GM19351 (cell line): ENCODE results near the gene EIF2B4.
"Not testable (repeated sequence)": the region's sequence is repeated elsewhere in the genome, so short reads cannot be mapped to it uniquely, and the experiment has no call there.

ENCODE experiments used
- ATAC-seq: cut with Tn5 transposase; IDR thresholded peaks from one replicate; pipeline ENCODE4 v1.9.1; 2021; ENCODE audit warnings: mild to moderate bottlenecking, moderate library complexity; ENCODE audit not compliant: unreplicated experiment

The EIF2B4 gene

DNA sequence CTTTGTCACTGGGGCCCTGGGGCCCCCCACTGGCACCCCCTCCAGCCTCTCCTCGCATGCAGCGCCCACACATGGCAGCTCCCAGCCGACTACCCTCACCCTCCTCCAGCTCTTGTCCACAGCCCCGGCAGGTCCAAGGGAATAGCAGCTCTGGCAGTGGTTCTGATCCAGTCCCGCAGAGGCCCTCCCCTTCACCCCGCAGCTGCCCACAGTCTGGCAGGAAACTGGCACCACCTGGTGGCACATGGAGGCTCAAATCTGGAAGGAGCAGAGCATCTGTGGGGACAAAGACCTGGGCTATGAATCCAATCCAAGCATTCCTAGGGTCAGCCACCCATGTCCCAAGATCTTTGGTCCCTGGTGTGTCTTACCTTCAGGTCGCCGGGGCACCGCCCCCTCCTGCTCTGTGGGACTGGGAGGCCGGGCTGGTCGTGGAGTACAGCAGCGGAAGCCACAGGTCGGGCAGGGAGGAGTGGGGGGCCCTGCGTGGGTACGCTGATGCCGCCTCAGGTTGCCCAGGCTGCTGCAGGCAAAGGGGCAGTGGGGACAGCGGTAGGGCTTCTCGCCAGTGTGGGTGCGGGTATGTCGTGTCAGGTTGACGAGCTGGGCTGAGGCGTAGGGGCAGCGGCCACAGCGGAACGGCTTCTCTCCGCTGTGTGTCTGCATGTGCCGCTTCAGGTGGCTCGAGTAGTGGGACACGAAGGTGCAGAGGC, 8.1 kb upstream of the EIF2B4 start:
- ATAC-seq = no peak

DNA sequence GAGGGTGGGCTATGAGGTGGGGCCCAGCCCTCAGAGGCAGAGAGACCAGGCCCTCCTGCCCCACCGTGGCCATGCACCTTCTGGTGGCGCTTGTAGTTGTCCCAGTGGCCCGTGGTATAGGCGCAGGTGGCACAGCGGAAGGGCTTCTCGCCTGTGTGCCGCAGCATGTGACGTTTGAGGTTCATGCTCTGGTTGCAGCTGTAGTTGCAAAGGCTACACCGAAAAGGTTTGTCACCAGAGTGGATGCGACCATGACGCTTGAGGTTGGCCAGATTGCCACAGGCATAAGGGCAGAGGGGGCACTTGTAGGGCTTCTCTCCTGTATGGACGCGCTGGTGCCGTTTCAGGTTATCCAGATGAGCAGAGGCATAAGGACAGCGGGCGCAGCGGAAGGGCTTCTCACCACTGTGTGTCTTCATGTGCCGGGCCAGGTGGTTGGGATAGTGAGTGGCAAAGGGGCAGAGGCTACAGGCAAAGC, 7.5 kb upstream of the EIF2B4 start:
- ATAC-seq = no peak

DNA sequence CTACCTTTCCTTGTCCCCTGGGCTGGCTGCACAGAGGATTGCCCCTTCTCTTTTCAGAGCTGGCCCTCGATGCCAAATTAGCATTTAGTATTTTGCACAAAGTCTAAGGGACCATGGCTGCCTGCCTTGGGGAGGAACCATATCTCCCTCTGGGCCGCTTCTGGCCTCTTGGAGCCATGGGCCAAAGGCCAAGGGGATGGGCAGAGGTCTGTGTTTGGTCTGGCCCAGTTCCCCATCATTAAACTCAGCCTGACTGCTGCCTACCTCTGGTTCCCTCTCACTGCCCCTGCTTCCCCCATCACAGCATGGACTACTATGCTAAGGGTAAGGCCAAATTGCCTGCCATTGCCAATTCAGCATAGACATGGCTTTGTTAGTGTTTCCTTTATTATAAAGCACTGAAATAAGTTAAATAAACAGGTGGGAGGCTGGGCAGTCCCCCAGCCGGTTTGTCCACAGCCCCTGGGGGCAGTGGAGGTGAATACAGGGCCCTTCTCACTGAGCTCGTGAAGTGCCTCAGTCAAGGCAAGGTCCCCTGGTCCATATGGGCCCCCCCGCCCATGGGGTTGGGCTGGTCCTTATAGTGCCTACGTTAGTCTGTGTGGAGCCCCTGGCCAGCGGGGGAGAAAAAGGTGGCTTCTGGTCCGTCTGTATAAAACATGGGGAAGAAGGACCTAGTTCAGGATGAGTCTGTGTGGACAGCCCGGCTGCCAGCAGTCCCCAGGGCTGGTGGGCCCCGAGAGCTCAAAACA, 6.9 kb upstream of the EIF2B4 start:
- ATAC-seq = no peak

DNA sequence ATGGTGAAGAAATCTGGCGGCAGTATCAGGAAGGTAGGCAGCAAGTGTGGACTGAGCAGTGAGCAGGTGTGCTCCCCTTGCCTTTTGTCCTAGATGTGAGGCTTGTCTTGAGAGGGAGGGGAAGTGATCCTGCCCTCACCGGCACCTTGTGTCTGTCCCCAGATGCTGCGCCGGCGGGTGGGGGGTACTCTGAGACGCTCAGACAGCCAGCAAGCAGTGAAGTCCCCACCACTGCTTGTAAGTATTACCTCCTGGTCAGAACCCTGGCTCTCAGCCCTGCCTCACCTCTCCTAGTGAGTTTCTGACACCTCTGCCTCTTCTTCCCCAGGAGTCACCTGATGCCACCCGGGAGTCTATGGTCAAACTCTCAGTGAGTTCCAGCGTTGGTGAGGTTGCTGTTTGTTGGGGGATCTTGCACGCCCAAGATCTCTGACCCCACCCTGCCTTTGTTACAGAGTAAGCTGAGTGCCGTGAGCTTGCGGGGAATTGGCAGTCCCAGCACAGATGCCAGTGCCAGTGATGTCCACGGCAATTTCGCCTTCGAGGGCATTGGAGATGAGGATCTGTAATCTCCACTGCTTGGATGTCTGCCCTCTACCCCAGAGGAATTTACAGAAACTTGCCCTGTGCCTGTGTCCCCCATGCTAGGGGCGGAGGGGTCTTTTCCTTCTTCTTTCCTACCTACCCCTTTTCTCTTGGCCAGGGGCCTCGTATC, 6.2 kb upstream of the EIF2B4 start:
- ATAC-seq = no peak

DNA sequence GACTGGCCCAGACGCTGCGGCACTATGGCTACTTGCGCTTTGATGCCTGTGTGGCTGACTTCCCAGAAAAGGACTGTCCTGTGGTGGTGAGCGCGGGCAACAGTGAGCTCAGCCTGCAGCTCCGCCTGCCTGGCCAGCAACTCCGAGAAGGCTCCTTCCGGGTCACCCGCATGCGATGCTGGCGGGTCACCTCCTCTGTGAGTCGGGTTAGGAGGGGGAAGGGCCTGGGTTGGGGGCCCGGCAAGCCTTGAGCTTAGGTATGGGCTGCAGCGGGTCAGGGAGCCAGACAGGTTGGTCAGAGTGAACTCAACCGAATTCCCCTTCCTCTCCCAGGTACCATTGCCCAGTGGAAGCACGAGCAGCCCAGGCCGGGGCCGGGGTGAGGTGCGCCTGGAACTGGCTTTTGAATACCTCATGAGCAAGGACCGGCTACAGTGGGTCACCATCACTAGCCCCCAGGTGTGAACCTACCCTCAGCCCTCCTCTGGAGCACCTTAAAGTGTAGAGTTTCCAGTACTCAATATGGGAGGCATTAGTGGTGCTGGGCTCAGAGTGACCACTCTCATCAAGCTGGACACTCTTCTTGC, 5.5 kb upstream of the EIF2B4 start:
- no peak for ATAC-seq

DNA sequence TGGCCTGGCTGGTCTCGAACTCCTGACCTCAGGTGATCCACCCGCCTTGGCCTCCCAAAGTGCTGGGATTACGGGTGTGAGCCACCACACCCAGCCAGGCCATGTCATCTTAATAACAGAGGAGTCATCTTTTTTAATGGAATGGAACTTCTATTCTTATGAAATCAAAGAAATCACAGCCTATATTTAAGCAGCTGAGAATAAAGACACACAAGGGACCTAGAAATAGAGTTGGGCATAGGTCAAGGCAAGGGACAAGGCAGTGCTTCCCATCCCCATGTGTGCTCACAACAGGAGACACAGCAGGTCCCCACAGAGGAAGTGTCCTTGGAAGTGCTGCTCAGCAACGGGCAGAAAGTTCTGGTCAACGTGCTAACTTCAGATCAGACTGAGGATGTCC, 3.4 kb upstream of the EIF2B4 start:
- no peak for ATAC-seq

DNA sequence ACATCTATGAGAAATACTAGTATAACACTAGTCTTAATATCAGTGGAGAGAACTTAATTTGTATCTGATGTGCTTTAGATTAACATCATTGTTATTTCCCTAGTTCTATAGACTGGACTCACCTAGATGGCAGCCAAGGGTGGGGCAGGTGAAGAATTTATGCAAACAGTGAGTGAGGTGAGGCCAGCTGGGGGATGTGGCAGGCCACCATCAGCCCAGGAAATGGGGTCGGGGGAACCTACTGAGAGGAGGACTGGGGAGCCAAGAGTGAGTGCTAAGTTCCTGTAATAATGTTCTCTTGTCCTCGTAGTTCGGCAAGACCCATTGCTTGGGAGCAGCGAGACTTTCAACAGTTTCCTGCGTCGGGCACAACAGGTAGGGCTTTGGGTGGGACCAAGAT, 2.8 kb upstream of the EIF2B4 start:
- ATAC-seq = no peak

DNA sequence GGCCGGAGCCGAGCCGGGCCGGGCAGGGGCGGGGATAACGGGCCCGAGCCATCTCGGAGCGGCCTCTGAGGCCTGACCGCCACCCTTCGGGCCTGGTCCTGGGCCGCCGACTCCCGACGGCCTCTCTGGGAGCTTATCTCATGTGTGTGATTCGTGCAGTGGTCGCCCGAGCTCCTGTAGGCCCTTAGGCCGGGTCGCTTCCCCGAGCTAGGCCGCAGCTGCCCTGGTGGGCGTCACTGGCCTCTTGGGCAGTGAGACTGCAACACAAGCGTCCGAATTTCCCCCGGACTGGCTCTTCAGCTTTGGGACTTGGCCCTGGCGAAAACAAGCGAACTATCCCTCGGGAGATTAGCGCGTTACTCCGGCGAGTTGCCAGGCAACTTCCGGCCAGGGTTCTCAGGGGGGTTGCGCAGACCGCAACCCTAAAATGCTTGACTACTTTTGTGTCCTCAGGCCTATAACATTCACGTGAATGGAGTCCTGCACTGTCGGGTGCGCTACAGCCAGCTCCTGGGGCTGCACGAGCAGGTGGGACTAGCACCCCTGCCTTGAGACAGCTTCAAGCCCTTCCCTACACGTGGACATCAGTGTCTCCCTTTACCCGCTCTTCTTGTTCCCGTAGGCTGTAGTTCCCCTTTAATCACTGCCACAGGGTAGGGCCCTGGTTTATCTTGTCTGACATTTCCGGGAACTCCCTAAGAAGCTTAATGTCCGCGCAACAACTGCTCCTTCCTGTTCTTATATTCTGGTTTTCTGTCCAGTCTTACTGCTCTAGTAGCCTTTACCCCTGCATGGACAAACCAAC, 880 bp upstream of the EIF2B4 start:
- peak; percentile 20 for ATAC-seq

DNA sequence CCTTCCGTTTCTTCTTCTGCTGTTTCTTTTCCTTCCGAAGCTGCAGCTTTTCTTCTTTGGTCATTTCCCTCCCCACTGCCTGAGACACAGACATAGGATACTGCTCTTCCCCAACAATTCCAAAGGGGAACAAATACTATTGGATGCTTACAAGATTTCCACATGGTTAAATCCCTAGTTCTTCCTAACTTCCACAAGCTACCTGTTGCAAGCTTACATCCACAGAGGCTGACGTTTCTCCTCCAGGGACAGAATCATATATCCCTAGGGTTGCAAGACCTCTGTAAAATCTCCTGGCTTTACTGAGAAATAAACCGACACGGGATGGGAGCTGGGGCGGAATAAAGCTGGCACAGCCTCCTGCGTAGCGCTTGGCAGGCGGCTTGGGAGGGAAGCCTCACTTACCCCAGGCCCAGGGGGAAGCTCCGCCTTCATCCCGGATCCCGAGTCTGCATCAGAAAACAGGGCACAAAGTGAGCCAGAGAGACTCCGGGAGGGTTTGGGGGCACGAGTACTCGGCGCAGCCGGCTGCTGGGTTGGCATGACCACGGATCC, 590 bp downstream of the EIF2B4 start:
- ATAC-seq = no peak

DNA sequence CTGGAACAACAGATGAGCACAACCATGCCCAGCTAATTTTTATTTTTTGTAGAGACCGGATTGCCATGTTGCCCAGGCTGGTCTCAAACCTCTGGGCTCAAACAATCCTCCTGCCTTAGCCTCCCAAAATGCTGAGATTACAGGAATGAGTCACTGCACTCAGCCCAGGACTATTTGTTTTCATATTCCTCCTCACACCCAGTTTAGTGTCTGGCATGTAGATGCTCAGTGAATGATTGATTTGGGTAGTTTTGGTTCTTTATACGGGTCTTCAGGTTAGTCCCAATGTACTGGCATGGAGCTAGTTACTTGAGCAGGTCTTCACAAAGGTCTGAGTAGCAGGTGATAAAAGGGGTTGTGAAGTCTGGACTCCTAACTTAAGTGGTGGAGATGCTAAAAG, 6.2 kb downstream of the EIF2B4 start:
- ATAC-seq = no peak

DNA sequence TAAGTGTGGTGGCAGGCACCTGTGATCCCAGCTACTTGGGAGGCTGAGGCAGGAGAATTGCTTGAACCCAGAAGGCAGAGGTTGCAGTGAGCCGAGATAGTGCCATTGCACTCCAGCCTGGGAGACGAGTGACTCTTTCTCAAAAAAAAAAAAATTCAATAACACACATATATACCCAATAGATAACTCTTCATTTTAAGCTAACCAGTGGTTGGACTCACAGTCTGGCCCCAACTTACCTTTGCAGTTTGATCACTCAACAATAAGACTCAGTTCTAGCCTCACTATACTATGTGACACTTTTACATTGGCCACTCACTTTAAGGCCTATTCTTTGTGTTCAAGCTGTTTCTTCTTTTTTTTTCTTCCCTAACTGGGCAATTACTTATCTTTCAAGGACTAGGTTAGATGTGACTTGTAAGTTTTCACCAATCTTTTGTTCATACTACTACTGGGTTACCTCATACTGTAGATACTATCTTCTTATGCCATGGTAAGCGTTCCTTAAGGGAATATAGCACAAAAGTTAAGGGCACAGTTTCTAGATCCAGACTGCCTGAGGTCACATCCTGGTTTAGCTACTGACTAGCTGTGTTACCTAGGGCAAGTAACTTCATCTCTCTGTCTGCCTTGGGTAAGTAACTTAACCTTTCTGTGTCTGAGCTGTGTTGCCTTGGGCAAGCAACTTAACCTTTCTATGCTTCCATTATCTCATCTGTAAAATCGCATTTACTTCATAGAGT, 7.3 kb downstream of the EIF2B4 start:
- ATAC-seq = no peak

DNA sequence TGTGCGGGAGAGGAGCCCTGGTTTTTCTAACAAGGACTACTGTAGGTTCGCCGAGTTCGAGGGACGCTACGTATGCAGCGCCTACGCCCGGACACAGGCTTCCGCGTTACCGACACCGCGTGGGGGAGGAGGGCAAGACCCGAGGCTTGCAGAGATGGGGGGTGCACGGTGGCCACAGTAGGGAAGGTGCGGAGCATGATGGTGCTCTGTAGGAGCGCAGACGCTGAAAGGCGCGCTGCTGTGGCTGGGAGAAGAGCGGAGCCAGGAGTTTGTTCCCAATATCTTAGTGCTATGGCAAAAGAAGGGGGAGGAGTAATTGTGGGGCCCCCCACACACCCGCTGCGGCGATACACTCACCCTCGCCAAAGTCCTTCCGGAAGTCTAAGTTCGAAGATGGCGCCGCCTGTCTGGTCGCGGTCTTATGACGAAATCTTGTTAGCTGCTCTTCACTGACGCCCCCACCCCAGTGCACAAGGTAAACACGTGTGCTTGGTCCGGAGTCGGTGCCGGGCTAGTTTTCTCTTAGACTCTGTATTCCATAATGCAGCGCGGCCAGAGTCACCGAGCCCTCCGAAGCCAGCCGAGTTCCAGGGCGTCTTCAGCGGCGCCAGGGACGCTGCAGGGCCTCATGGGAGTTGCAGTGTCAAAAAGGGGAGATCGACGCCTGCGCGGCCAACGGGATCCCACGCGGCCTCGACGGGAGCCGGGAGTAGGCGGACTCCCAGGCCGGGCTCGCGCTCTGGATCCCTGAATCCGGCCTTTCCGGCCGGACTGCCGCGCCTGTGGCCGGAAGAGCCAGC, 13.6 kb downstream of the EIF2B4 start, which contains the start of gene GTF3C2:
GTF3C2 (minus strand) TSS at position 383 of the 800 bp plus-strand sequence. CDS start 13,210 bp downstream, outside the sequence.
- peak; percentile 83 for ATAC-seq

DNA sequence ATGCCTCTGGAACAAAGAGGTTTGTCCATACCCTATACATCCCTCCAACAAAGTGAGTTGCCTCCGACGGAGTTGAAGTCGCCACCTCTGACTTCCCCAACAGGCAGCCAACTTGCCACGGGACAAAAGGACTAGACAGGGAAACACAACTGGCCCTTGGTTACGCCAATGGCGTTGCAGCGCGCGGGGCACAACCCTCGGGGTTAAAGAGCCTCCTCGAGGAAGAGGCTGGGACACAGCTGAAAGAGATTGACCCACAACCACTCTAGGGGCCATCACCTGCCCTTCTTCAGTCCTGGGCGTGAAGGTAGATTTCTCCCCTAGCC, 14.1 kb downstream of the EIF2B4 start:
- peak; percentile 31 for ATAC-seq

DNA sequence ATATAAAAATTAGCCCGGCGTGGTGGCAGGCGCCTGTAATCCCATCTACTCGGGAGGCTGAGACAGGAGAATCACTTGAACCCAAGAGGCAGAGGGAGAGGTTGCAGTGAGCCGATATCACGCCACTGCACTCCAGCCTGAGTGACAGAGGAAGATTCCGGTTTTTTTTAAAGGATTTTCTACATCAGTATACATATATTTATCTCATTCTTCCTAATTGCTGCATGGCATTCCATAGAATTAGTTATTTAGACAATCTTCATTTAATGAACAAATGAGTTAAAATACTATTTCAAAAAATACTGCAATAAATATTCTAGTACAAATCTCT, 15.6 kb downstream of the EIF2B4 start:
- no peak for ATAC-seq

DNA sequence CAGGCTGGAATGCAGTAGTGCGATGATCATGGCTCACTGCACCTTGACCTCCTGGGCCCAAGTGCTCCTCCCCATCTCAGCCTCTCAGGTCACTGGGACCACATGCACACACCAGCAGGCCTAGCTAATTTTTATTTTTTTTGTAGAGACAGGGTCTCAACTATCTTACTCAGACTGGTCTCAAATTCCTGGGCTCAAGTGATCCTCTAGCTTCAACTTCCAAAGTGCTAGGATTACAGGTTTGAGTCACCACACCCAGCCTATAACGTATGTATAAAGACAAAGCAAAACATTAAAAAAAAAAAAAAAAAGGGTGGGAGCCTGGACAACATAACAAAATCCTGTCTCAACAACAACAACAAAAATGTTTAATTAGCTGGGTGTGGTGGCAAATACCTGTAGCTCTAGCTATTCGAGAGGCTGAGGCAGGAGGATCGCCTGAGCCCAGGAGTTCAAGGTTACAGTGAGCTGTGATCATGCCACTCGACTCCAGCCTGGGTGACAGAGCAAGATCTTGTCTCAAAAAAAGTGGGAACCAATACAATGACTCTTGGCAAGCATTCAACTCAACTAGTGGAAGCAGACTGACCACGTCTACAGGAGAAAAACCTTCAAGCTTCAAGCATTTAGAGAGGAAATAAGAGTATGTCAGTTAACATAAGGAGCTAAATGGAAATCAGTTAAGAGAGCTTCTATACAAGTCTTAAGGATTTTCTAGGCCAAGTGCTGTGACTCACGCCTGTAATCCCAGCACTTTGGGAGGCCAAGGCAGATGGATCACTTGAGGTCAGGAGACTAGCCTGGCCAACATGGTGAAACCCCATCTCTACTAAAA, 16.2 kb downstream of the EIF2B4 start:
- no peak for ATAC-seq

DNA sequence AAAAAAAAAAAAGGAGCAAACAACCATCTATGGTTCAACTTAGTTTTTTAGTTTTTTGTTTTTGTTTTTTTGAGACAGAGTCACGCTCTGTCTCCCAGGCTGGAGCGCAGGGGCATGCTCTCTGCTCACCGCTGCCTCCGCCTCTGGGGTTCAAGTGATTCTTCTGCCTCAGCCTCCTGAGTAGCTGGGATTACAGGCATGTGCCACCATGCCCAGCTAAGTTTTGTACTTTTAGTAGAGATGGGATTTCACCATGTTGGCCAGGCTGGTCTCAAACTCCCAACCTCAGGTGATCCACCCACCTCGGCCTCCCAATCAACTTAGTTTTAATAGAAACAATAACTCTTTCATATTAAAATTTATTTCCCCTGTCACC, 16.8 kb downstream of the EIF2B4 start:
- ATAC-seq = not testable (repeated sequence)

DNA sequence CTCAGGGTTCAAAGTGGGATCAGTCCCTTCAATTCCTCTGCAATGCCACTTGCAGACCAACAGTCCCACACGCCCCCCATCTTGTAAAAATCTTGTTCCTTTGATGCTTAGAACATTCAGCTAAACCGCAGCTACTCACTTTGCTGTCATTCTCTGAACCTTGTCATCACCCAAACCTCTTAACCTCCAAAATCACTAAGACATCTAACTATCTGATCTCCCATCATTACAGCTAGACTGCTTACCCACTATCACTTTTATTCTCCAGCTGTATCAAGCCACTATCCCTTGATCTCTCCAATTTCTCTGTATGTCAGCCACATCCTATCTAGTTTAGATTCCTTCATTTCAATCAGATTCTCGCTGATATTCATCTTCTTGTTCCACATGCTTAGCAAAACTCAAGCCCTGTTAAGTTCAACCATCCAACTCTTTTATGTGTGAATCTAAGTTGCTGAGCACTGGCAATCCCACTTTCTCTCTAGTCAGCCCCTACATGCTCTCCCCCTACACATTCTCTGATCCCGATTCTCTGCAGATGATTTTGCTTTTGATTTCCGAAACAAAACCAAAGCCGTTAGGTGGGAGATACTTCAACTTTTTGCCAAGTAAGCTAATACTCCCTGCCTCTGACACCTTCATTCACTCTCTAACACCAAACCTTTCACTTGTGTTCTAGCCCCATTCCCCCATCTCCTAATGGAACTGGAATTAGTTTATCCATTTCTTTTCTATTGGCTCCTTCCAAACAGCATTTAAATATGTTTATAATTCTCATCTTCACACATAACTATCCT, 18.1 kb downstream of the EIF2B4 start:
- ATAC-seq = no peak
